Activated B cell treated with CpG ODN at 0.5 μM for 24 hours (primary cell): Measurements from ENCODE around the gene PDE4B. TPM values are rescaled to one million over a fixed set of nuclear protein-coding genes. Genes with fewer than 3 reads are reported as not detected.

Experiments used
- ATAC-seq: fragments of 200-7000 bp; cut with Tn5 transposase; one replicate; pipeline ENCODE4 v1.10.0; 2021; ENCODE audit warnings: low read depth, mild to moderate bottlenecking, moderate library complexity
- CTCF ChIA-PET: fragments of 350-600 bp; sonication (Branson Sonifier 250); formaldehyde crosslinking; loops from one replicate; lab custom pipeline; 2021; ENCODE audit warnings: antibody characterized with exemption; lab: Charles Lee
- POLR2A ChIA-PET: fragments of 350-600 bp; sonication (Branson Sonifier 250); formaldehyde crosslinking; loops from one replicate; lab custom pipeline; 2021; ENCODE audit warnings: antibody characterized with exemption; lab: Charles Lee
- DNase-seq: peaks from one replicate; pipeline ENCODE4 v3.0.0; 2022
- H3K27ac Mint-ChIP-seq: one replicate; pipeline ENCODE4 v1.8.0; 2020; ENCODE audit warnings: mixed read lengths
- H3K27me3 Mint-ChIP-seq: one replicate; pipeline ENCODE4 v1.8.0; 2021; ENCODE audit warnings: mixed read lengths
- H3K36me3 Mint-ChIP-seq: one replicate; pipeline ENCODE4 v1.8.0; 2021; ENCODE audit warnings: low read depth, mixed read lengths
- H3K4me1 Mint-ChIP-seq: one replicate; pipeline ENCODE4 v1.8.0; 2021; ENCODE audit warnings: mixed read lengths
- H3K4me3 Mint-ChIP-seq: one replicate; pipeline ENCODE4 v1.8.0; 2020; ENCODE audit warnings: mild to moderate bottlenecking, mixed read lengths
- H3K9me3 Mint-ChIP-seq: one replicate; pipeline ENCODE4 v1.8.0; 2020; ENCODE audit warnings: mixed read lengths
- intact Hi-C: fragments of 100-400 bp; cut with micrococcal nuclease; formaldehyde crosslinking; loops from one replicate; pipeline ENCODE4 v1.15.1; 2024
- total RNA-seq: library from RNA; stranded (reverse); gene quantifications from 2 replicates; pipeline ENCODE4 v1.2.3, GENCODE V29; 2022
- TF ChIP-seq, protein P1 (sequence below): fragments of 200-600 bp; IDR thresholded peaks from one replicate; pipeline ENCODE4 v1.8.0; 2022; ENCODE audit warnings: antibody characterized with exemption, mild to moderate bottlenecking

PDE4B gene
- total RNA-seq, 1 donor from 2014 or later, result 84.1 TPM

DNA sequence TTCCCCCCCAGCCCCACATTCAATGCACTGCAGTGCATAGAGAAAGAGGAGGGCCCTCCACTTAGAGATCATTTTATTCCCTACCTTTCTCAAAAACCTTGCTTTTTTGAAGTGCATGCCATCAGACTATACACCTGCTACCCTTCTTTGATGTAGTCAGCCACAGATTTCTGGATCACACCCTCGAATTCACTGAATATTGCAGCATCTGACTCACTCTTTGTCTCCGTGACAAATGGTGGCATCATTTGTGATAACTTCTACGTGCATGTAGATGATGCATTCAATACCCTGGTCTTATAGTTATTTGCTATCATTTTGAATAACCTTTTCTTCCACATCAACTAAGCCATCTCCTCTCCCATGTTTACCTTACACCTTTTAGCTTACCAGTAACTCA, 431.0 kb downstream of the PDE4B start:
- ChIA-PET POLR2A (no interaction called here), CTCF (interaction anchor here (1.0 kb wide), 1 partner anchor 19 kb away, joined by 4 read pairs; no protein-coding TSS in a partner anchor)
- no peak overlapping the region for H3K4me3 Mint-ChIP-seq
- TF ChIP-seq, protein P1, sequence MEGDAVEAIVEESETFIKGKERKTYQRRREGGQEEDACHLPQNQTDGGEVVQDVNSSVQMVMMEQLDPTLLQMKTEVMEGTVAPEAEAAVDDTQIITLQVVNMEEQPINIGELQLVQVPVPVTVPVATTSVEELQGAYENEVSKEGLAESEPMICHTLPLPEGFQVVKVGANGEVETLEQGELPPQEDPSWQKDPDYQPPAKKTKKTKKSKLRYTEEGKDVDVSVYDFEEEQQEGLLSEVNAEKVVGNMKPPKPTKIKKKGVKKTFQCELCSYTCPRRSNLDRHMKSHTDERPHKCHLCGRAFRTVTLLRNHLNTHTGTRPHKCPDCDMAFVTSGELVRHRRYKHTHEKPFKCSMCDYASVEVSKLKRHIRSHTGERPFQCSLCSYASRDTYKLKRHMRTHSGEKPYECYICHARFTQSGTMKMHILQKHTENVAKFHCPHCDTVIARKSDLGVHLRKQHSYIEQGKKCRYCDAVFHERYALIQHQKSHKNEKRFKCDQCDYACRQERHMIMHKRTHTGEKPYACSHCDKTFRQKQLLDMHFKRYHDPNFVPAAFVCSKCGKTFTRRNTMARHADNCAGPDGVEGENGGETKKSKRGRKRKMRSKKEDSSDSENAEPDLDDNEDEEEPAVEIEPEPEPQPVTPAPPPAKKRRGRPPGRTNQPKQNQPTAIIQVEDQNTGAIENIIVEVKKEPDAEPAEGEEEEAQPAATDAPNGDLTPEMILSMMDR, result no peak
- no peak overlapping the region for H3K27ac Mint-ChIP-seq
- intact Hi-C loops, result no loop called here
- no peaks in the 10 kb centered on the region for H3K36me3 Mint-ChIP-seq
- DNase-seq (no peak), ATAC-seq (no peak)
- peaks cover 13% of the 10 kb centered on the region for H3K27me3 Mint-ChIP-seq
- no peaks in the 10 kb centered on the region for H3K4me1 Mint-ChIP-seq
- H3K9me3 Mint-ChIP-seq, result no peaks in the 10 kb centered on the region

DNA sequence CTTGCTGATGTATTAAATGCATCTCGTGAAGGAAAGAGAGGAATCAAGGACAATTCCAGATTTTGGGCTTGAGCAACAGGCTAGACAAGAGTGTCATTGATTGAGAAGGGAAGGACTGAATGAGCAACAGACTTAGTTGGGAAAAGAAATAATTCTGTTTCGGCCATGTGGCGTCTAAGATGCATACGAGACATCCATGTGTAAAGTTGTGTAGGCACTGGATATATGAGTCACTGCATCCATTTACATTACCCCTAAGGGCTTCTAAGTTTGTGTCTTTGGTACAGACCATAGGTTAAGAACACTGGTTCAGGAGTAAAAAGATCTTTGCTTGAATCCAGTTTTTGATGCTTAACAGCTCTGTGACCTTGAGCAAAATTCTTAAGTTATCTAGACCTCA, 434.3 kb downstream of the PDE4B start:
- CTCF ChIA-PET, result interaction anchor here (0.7 to 1.0 kb wide), 2 partner anchors 16 to 19 kb away, joined by 3 read pairs; no protein-coding TSS in a partner anchor
- DNase-seq, result no peak
- POLR2A ChIA-PET, result no interaction called here
- no peaks in the 10 kb centered on the region for H3K4me1 Mint-ChIP-seq
- intact Hi-C loops, result no loop called here
- H3K27me3 Mint-ChIP-seq, result peaks cover 11% of the 10 kb centered on the region
- no peak for ATAC-seq
- H3K4me3 Mint-ChIP-seq, result no peak overlapping the region
- H3K27ac Mint-ChIP-seq, result no peak overlapping the region
- H3K36me3 Mint-ChIP-seq, result no peaks in the 10 kb centered on the region
- no peaks in the 10 kb centered on the region for H3K9me3 Mint-ChIP-seq
- TF ChIP-seq, protein P1, result no peak

DNA sequence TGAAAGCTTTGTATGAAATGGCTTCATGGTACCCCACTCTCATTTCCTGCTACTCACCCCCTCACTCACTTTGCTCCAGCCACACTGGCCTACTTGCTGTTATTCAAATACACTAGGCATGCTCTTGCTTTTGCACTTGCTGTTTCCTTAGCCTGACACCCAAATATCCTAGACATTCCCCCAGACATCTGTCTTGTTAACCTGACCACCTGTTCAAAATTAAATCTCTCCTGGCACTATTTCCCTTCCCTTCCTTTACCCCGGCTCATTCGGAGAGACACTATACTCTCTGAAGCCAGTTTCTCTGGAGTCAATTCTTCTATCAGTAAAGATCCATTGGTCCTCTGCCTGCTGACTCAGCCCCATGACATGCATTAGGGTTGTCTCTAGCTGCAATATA, 435.3 kb downstream of the PDE4B start:
- intact Hi-C loops, result no loop called here
- TF ChIP-seq, protein P1, result no peak
- POLR2A ChIA-PET, result interaction anchor here (0.7 kb wide), 1 partner anchor 15 kb away, joined by 6 read pairs; no protein-coding TSS in a partner anchor
- no peaks in the 10 kb centered on the region for H3K4me1 Mint-ChIP-seq
- no peaks in the 10 kb centered on the region for H3K36me3 Mint-ChIP-seq
- no peak overlapping the region for H3K27ac Mint-ChIP-seq
- CTCF ChIA-PET, result no interaction called here
- H3K4me3 Mint-ChIP-seq, result no peak overlapping the region
- ATAC-seq (no peak), DNase-seq (no peak)
- H3K9me3 Mint-ChIP-seq, result no peaks in the 10 kb centered on the region
- H3K27me3 Mint-ChIP-seq, result peaks cover 9% of the 10 kb centered on the region

DNA sequence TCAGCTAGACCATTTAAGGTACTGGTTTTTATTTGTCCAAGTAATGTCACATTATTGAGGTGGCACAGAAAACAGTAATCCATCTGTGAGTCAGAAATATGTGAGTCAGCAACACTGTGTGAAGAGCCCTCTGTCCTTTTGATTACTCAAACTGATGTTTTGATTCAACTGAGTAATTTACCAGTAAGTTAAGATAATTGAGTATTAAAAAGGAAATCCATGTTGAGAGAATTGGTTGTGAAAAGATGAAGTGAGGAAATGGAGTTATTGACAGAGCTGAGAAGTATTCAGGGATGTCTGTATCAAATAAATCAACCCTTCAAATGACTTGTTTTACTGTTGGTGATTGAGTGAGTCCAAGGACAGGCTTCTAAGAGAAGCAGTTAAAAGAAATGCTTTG, 438.5 kb downstream of the PDE4B start:
- Mint-ChIP-seq H3K27ac (no peak overlapping the region), H3K4me1 (no peaks in the 10 kb centered on the region), H3K4me3 (no peak overlapping the region), H3K9me3 (no peaks in the 10 kb centered on the region), H3K27me3 (peaks cover 7% of the 10 kb centered on the region), H3K36me3 (no peaks in the 10 kb centered on the region)
- ATAC-seq, result no peak
- POLR2A ChIA-PET, result no interaction called here
- CTCF ChIA-PET, result interaction anchor here (0.6 to 0.7 kb wide), 2 partner anchors 279 to 447 kb away, joined by 3 read pairs; no protein-coding TSS in a partner anchor
- TF ChIP-seq, protein P1, result no peak
- intact Hi-C loops, result no loop called here
- DNase-seq, result no peak

DNA sequence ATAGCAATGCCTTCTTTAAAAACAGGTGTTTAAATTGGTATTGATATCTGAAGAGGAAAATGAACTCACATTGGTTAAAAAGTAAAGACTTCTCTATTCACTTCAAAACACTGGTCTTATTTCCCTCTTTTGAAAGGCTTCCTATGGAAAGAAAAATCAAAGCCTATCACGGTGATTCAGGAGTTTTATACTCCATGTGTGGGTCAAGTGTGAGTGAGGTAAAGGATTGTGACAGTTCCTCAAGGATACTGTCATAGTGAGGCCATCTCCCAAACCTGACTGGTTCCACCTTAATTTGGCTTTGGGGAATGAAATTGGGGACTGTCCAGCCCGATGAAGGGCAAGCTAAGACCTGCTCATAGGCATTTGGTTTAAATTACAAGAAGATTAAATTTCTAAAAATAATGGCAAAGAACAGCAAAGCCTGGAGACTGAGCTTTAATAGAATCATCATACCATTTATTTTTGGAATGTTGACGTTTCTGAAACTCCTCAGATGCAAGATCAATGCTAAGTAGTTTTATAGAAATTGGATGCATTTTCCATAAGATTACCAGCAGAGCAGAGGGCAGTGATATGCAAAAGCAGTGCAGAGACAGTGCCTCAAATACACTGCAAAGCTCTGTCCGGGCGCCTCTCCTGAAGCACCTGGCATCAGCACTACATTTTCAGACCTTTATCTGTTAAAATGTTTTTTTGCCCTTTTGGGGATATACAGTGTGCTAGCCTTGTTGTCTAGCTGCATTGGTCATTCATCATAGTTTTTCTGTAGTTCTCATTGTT, 439.2 kb downstream of the PDE4B start:
- Mint-ChIP-seq H3K4me1 (no peaks in the 10 kb centered on the region), H3K9me3 (no peaks in the 10 kb centered on the region), H3K27ac (no peak overlapping the region), H3K27me3 (peaks cover 10% of the 10 kb centered on the region), H3K36me3 (no peaks in the 10 kb centered on the region), H3K4me3 (no peak overlapping the region)
- ATAC-seq (no peak), DNase-seq (no peak)
- CTCF ChIA-PET, result no interaction called here
- intact Hi-C loops, result no loop called here
- POLR2A ChIA-PET, result no interaction called here
- TF ChIP-seq, protein P1, result no peak
